ENCODE data around the gene SPATS2L. TPM values are rescaled to one million over a fixed set of nuclear protein-coding genes. Genes with fewer than 3 reads are reported as not detected.

The SPATS2L gene
- total and polyA plus RNA-seq, 2 of the 13 experiments (the other 11 are each of a cell fraction or from before 2014, with no cell fraction given) = 154 to 212 TPM

- TF ChIP-seq EP300 (IDR thresholded peaks at IDR 0.05; ENCODE audit: low read depth in 2 of 2, low read length in 2 of 2) (peak; percentile 60 to 81; a peak in 3 of 4 replicates), EP300 (CRISPR knock-in tag; IDR thresholded peaks at IDR 0.05; ENCODE audit: borderline replicate concordance) (peak; percentile 74), HDAC1 (CRISPR knock-in tag; IDR thresholded peaks at IDR 0.05) (peak; percentile 82), ZBTB42 (CRISPR knock-in tag; IDR thresholded peaks at IDR 0.05) (0 out of 2 replicates have a peak, but pooled peaks have one; percentile 65), RXRB (CRISPR knock-in tag; IDR thresholded peaks at IDR 0.05; ENCODE audit: borderline replicate concordance) (no peak; the same call in 1 of the 2 replicates), ZNF350 (CRISPR knock-in tag; IDR thresholded peaks at IDR 0.05; ENCODE audit: borderline replicate concordance, low read depth) (peak; percentile 93), FLYWCH1 (CRISPR knock-in tag; IDR thresholded peaks at IDR 0.05) (0 out of 2 replicates have a peak, but pooled peaks have one; percentile 54), ZMAT3 (CRISPR knock-in tag; conservative IDR thresholded peaks at IDR 0.05) (no peak), CBX2 (IDR thresholded peaks at IDR 0.05; ENCODE audit: low read depth, low read length) (no peak), CBX2 (CRISPR knock-in tag; IDR thresholded peaks at IDR 0.05; ENCODE audit: low read depth) (peak; percentile 31; the same call in 1 of the 2 replicates), ASH2L (IDR thresholded peaks at IDR 0.05; ENCODE audit: insufficient read length, low read depth, low read length) (peak; percentile 97), ZNF230 (CRISPR knock-in tag; IDR thresholded peaks at IDR 0.05) (no peak), ZNF660 (CRISPR knock-in tag; IDR thresholded peaks at IDR 0.05; ENCODE audit: borderline replicate concordance, low read depth) (no peak), FOXM1 (CRISPR knock-in tag; IDR thresholded peaks at IDR 0.05) (no peak), ZNF510 (CRISPR knock-in tag; IDR thresholded peaks at IDR 0.05; ENCODE audit: low read depth) (no peak), MAX (IDR thresholded peaks at IDR 0.05) (peak; percentile 95), MXI1 (IDR thresholded peaks at IDR 0.05; ENCODE audit: borderline replicate concordance, low read depth, low read length) (peak; percentile 78; the same call in 1 of the 3 replicates), ZNF17 (CRISPR knock-in tag; IDR thresholded peaks at IDR 0.05) (no peak), ZNF878 (CRISPR knock-in tag; IDR thresholded peaks at IDR 0.05) (no peak), POLR2G (IDR thresholded peaks at IDR 0.05; ENCODE audit: low read depth, low read length) (peak; percentile 94), ZFP36L2 (CRISPR knock-in tag; IDR thresholded peaks at IDR 0.05) (0 out of 2 replicates have a peak, but pooled peaks have one; percentile 47), PLSCR1 (CRISPR knock-in tag; IDR thresholded peaks at IDR 0.05; ENCODE audit: borderline replicate concordance) (no peak), KDM4B (CRISPR knock-in tag; IDR thresholded peaks at IDR 0.05) (0 out of 2 replicates have a peak, but pooled peaks have one; percentile 42), ARID5B (CRISPR knock-in tag; IDR thresholded peaks at IDR 0.05) (peak; percentile 89), YEATS2 (CRISPR knock-in tag; IDR thresholded peaks at IDR 0.05; ENCODE audit: borderline replicate concordance) (peak; percentile 47; the same call in 1 of the 2 replicates), MEF2D (CRISPR knock-in tag; IDR thresholded peaks at IDR 0.05) (0 out of 2 replicates have a peak, but pooled peaks have one; percentile 10), ZNF775 (CRISPR knock-in tag; IDR thresholded peaks at IDR 0.05; ENCODE audit: borderline replicate concordance) (no peak)
Measured at GRCh38 chr2:200306196-200306930, at the start of gene SPATS2L (continued).
